ENCODE data around the gene SYNRG. TPM values are rescaled to one million over a fixed set of nuclear protein-coding genes. Genes with fewer than 3 reads are reported as not detected.

The SYNRG gene
- polyA plus RNA-seq, 3 donors, result 6.3 to 10.0 (median 9.4) TPM

DNA sequence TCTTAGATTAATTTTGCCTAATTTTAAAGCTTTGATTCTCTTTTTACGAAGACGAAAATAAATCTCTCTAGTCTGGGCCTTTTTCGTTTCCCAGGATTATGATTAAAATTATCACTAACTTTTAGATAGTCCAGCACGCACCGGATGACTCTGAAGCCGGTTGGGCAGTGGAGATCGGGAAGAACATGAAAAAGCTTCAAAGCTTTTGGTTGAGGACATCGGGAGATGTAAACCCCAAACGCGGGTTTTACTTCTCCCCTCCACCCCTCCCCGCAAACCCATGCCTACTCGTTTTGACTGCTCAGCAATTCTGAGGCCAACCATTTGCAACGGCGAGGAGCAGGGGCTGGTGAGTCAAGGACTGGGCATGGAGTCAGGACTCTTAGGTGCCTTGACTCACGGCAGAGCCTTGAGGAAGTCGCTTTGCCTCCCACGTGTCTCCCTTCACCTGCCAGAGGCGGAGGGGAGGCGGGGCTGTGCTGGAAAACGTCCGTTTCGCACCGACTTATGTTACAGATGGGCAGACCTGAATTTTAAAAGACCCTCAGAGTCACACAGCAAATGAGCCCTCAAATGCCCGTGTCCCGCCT, 120.5 kb downstream of the SYNRG start:
- no peak overlapping the region for H3K27ac ChIP-seq (ENCODE audit: low read depth, low read length)

GRCh38 chr17:37488009-37488604, 121.1 kb downstream of the SYNRG start:
- H3K27ac ChIP-seq (ENCODE audit: low read depth, low read length), result no peak overlapping the region
- 34 to 35% (median 34%) methylated on average over 7 of the region's 7 CpGs for whole genome bisulfite sequencing, 3 donors

More for the DNA sequence above, 120.5 kb downstream of the SYNRG start:
- 1 to 2% (median 1%) methylated on average over 25 of the region's 25 CpGs for WGBS, 3 donors

DNA sequence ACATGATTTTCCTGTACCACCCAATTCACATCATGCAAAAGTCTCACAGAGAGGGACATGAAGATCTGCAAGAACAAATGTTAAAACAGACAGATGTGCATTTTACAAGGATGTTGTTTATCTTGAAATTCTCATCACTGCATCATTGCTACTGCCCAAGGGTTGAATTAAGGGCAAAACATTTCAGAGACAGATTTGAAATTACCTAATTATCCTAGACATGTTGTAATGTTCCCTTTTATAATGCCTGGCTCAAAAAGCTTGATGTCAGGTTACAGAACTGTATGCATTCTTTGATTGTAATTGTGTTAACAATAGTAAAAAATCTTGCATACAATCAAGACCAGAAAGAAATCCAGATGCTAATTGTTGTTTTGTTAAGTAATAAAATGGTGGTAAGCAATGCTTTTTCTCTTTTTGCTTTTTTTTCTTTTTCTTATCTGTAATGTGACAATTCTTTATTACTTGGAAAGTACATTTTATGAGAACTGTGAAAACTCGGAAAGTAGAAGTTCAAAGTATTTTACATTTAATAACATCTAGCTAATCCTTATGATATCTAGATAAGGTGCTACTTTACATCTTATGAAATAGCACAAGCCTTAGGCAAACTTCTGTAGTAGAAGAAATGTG, 123.2 kb downstream of the SYNRG start:
- H3K27ac ChIP-seq (ENCODE audit: low read depth, low read length), result no peak overlapping the region
- WGBS, 3 donors, result 73 to 84% (median 79%) methylated on average over 1 of the region's 1 CpG

- no peak overlapping the region for H3K27ac ChIP-seq (ENCODE audit: low read depth, low read length)
- 38 to 61% (median 43%) methylated on average over 5 of the region's 5 CpGs for WGBS, 3 donors
These were observed 125.7 kb downstream of the SYNRG start for GRCh38 chr17:37483311-37484039.

DNA sequence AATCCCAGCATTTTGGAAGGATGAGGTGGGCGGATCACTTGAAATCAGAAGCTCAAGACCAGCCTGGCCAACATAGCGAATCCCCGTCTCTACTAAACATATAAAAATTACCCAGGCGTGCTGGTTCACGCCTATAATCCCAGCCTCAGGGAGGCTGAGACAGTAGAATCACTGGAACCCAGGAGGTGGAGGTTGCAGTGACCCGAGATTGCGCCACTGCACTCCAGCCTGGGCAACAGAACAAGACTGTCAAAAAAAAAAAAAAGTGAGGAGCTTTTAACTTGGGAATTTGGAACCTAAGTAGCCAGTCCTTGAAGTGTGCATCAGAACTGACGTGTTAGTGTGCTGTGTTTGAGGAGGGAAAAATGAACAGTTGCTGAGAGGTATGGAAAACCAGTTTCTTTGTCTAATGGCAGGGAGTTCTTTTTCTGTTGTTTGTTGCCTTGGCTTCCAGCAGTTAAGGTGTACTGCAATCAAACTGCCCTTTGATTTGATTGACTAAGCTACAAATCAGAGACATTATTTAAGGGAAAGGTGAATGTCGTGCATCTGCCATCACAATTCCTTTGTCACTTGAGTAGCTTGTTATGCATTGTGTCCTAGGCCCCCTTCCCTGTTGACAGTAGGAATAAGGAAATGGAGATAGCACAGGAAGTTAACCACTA, 128.1 kb downstream of the SYNRG start:
- H3K27ac ChIP-seq (ENCODE audit: low read depth, low read length), result no peak overlapping the region
- WGBS, 3 donors, result 83 to 94% (median 93%) methylated on average over 9 of the region's 9 CpGs

DNA sequence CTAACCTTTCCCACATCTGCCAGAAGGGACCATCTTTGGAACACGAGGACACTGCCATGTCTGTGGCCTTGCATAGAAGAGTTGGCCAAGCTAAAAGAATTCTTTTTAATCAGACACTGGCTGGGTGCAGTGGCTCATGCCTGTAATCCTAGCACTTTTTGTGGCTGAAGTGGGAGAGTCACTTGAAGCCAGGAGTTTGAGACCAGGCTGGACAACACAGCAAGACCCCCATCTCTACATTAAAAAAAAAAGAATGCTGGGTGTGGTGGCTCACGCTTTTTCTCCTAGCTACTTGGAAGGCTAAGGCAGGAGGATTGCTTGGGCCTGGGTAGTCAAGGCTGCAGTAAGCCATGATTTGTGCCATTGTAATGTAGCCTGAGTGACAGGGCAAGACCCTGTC, 128.8 kb downstream of the SYNRG start:
- 88 to 97% (median 97%) methylated on average over 2 of the region's 2 CpGs for WGBS, 3 donors
- no peak overlapping the region for H3K27ac ChIP-seq (ENCODE audit: low read depth, low read length)

DNA sequence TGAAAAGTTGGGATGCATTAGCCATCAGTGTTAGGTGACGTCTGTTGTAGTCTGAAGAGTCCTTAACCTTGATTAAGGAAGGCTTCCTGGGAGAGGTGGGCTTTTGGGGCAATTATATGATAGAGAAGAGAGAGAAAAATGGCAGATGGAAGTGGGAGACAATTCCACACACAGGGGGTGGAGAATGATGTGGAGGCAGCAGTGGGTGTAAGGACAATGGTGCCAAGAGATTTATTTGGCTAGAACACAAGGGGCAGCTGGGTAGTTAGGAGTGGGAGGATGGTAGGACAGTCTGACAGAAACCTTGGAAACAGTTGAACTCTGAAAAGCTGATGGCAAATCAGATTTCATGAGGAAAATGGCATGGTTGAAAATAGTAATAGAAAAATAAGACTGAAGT, 130.2 kb downstream of the SYNRG start:
- H3K27ac ChIP-seq (ENCODE audit: low read depth, low read length), result no peak overlapping the region
- 88 to 93% (median 89%) methylated on average over 1 of the region's 1 CpG for WGBS, 3 donors

DNA sequence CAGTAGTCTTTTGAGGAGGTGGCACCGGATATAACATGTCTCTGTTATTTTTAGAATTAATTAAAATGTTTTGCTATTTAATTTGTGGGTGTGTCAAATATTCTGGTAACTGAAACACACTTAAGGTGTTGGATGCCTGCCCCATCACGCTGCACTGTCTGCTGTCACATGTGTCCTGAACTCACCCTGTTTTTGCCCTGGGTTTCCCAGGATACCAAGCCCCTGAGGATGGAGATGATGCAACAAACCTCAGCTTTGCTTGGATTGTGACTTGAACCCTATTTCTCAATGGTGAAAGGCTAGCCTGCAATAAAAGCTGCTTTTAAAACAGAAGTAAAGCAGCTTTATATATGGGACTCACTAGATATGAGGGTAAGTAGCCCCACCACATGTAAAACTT, 131.0 kb downstream of the SYNRG start:
- 51 to 80% (median 60%) methylated on average over 2 of the region's 2 CpGs for WGBS, 3 donors
- H3K27ac ChIP-seq (ENCODE audit: low read depth, low read length), result no peak overlapping the region

DNA sequence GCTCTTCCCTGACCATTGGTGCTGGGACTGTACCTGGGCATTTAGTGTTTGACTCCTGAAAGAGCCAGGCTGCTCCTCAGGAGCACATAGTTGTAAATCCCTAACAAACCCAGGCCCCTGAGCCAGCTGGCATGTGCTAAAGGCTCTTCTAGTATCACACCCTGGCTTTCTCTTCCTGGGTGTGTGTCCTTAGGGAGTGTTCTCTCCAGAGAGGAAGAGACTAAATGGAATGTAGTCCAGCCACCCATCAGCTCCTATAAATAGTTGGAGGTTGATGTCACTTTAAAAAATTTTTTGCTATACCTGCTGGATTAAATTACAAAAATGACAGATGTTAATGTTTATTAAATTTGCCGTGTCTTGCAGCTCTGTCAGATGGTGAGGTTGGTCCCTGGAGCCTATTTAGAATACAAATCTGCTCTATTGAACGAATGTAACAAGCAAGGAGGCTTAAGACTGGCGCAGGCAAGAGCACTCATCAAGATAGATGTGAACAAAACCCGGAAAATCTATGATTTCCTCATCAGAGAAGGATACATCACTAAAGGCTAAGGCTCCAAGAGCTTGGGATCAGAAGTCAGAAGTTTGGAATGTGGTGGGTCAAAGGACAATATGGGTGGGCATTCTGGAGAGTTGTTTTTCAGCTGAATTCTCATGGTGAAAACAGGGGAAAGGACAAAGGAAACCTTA, 132.6 kb downstream of the SYNRG start:
- no peak overlapping the region for H3K27ac ChIP-seq (ENCODE audit: low read depth, low read length)
- WGBS, 3 donors, result 63 to 77% (median 67%) methylated on average over 4 of the region's 4 CpGs

GRCh38 chr17:37475731-37476420, 133.3 kb downstream of the SYNRG start:
- 76 to 100% (median 97%) methylated on average over 1 of the region's 1 CpG for WGBS, 3 donors
- H3K27ac ChIP-seq (ENCODE audit: low read depth, low read length), result no peak overlapping the region

- H3K27ac ChIP-seq (ENCODE audit: low read depth, low read length), result no peak overlapping the region
- 65 to 88% (median 66%) methylated on average over 7 of the region's 7 CpGs for WGBS, 3 donors
These were observed 139.0 kb downstream of the SYNRG start for GRCh38 chr17:37470181-37470580.

GRCh38 chr17:37466471-37466870, 142.7 kb downstream of the SYNRG start:
- no peak overlapping the region for H3K27ac ChIP-seq (ENCODE audit: low read depth, low read length)
- WGBS, 3 donors, result 96 to 100% (median 96%) methylated on average over 1 of the region's 1 CpG

- 89 to 93% (median 90%) methylated on average over 7 of the region's 7 CpGs for WGBS, 3 donors
- no peak overlapping the region for H3K27ac ChIP-seq (ENCODE audit: low read depth, low read length)
These were observed 144.1 kb downstream of the SYNRG start for GRCh38 chr17:37465069-37465616.

Other genes with a start within 250 kb of the SYNRG start
- gene C17orf78, start 233.4 kb downstream of the SYNRG start, polyA plus RNA-seq, result not detected
- 10 to 100 TPM in 2 of 3 donors, 1 to 10 TPM in 1; 9.5 to 40.2 (median 26.5) TPM for gene ACACA, start 202.6 kb downstream of the SYNRG start, polyA plus RNA-seq
- gene TADA2A, start 202.5 kb downstream of the SYNRG start, polyA plus RNA-seq, result 1 to 10 TPM; 4.5 to 8.3 (median 6.8) TPM
- gene DUSP14, start 119.5 kb downstream of the SYNRG start, polyA plus RNA-seq, result 10 to 100 TPM in 2 of 3 donors, 1 to 10 TPM in 1; 3.2 to 35.1 (median 13.0) TPM
- gene DDX52, start 34.0 kb upstream of the SYNRG start, polyA plus RNA-seq, result 1 to 10 TPM; 4.6 to 7.9 (median 6.4) TPM
- 10 to 100 TPM in 1 of 3 donors, under 1 TPM in 1, not detected in 1; 0.67 to 16.7 TPM for gene HNF1B, start 135.6 kb upstream of the SYNRG start, polyA plus RNA-seq

Data from adipose tissue (tissue), 3 donors.